D721Med (cell line): Measurements from ENCODE around the gene CSAD.

Experiments
- DNase-seq: peaks from one replicate; pipeline ENCODE4 v3.0.0; 2011; ENCODE audit warnings: low spot score; ENCODE audit not compliant: insufficient read length
- FAIRE-seq: peaks from 2 replicates; lab custom pipeline; 2011; peaks lifted over from hg19 to GRCh38; lab: Jason Lieb, UNC
- CTCF ChIP-seq: IDR thresholded peaks from 2 replicates; pipeline ENCODE4 v1.5.1; 2012; ENCODE audit warnings: mild to moderate bottlenecking, control low read depth; ENCODE audit not compliant: insufficient read depth; ENCODE audit errors: missing control alignments

CSAD gene

GRCh38 chr12:53180220-53180930 is at the start of gene CSAD, which contains the start of gene ZNF740:
Gene CSAD, minus strand, starts transcription at chr12:53180925. Its CDS starts 7,455 bp downstream, at chr12:53173470.
Gene ZNF740, plus strand, starts transcription at chr12:53180722. Its CDS starts 1,262 bp downstream, at chr12:53181984.
- FAIRE-seq (no peak), DNase-seq (peak; percentile 89)
- TF ChIP-seq CTCF: no peak

DNA sequence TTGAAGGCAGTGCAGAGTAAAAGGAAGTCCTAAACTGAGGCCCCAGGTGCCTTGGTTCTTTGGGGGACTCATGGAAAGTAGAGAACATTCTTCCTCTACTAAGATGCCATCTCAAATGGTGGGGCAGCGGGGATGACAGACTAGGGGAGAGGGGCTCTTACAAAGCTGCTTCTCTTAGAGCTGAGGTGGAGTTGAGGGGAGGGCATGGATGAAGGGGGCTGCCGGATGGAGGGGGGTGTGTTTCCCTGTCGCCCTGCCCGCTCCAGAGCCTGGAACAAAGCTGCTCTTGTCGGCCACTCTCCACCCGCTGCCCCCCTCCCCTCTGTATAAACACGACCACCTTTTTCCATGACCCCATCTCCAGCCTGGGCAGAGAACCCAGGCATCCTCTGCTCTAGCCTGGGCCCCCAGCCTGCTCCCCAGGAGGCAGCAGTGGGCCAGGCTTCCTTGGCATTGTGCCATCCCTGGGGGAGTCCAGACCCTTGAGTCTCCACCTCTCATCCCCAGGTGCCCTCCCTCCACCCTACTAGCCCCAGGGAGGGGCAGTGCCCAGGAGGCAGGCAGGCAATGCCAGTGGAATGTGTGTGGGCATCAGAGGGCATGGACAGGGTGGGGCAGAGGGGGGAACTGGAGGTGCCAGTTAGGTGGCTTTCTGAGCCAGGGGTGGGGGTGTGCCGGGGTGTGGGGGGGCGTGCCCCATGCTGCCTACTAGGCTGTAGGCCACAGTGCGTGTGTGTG is 49.6 kb upstream of the CSAD start:
- no peak for FAIRE-seq
- TF ChIP-seq CTCF: no peak
- no peak for DNase-seq

DNA sequence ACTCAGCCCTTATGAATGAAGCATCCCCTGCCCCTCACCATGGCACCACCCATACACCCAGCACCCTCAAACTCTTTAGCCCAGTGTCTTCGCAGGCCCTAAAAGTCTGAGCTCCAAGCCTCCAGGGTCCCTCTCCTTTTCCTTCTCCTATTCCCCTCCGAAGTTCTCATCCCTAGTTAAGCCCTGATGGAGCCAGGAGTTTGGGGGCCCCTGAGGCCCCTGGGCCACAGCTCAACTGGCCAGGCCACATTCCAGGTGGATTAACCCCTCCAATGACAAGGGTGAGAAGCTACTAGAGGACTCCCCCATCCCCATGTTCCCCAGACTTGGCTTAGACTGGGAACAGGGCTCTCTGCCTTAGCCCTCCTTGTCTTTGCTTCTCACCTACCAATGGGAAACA is 48.7 kb upstream of the CSAD start:
- TF ChIP-seq CTCF: no peak
- no peak for FAIRE-seq
- DNase-seq: no peak

GRCh38 chr12:53227836-53228235 is 47.1 kb upstream of the CSAD start:
- no peak for FAIRE-seq
- TF ChIP-seq CTCF: no peak
- DNase-seq: no peak

- no peak for DNase-seq
- no peak for FAIRE-seq
- TF ChIP-seq CTCF: no peak
These were observed 46.6 kb upstream of the CSAD start for GRCh38 chr12:53227341-53227740.

DNA sequence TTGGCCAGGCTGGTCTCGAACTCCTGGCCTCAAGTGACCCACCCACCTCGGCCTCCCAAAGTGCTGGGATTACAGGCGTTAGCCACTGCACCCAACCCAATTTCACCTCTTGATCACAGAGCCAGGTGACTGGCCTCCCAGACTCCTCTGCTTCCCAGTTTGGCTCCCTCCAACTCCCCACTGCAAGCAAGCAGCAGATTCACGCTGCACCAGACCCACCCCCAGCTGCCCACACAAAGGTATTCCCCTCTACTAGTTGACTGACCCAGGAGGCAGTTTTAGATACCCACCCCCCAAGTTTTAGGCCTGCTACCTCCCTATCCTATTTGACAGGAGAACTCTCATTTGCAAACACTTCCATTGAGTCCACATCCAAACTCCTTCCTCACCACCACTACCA is 46.1 kb upstream of the CSAD start:
- FAIRE-seq (no peak), DNase-seq (no peak)

More for the DNA sequence above, 46.1 kb upstream of the CSAD start:
- no peak for TF ChIP-seq CTCF
